Stimulated activated CD4-positive, alpha-beta T cell treated with anti-CD3 and anti-CD28 coated beads, Interleukin-15, amount 100 ng/mL, for 1 hour (primary cell): ENCODE data around the gene TAS1R2.
"Not testable (repeated sequence)": the region's sequence is repeated elsewhere in the genome, so short reads cannot be mapped to it uniquely, and the experiment has no call there.

Experiments
- DNase-seq, 2 donors: peaks; one replicate each; pipeline ENCODE4 v3.0.0-alpha.2; 2020; ENCODE audit warnings: low read depth in 1 of 2, low spot score in 1 of 2

TAS1R2 gene

DNA sequence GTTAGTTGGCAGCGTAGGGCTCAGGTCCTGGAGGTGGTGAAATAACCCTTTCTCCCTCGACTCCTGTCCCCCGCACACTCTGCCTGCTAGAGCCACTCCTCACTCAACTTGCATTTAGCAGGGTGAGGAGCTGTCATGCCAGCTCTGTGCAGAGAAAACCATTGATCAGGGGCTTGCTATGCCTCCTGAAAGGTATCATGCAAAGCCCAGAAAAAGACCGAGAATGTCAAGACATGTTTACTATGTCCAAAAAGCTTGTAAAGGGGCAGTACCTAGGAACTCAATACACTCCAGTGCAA, 24.9 kb upstream of the TAS1R2 start:
- DNase-seq = no peak

DNA sequence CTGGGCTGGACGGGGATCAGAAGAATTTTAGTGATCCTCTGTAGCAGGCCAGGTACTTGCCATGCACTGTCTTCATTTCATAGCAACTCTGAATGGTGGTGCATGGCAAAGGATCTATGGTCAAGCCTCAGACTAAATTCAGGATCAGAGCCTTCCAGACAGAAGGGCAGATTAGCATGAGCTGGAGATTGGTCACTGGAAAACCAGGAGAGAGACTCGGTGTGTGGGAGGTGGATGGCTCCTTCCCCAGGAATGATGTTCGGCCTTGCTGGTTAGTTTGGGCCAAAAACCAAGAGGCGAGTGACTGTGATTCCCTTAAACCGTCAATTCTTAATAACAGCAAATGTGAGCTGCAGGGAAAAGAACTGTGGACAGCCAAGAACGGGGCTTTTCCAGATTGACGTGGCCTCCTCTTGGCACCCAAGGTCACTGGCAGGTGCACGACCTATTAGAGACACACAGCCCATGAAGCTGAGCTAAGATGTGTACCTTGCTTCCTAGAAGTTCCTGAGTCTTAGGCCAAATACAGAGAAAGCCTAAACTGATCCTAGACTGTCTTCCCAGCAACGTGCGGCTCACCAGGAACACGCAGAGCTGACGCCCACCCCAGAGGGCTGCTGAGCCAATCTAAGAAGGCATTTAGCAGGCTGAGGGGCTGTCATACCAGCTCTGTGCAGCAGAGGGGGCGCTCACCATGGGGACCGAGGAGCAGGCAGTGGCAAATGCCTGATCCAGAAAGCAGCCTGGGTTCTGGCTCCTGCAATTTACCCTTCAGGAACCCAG, 24.4 kb upstream of the TAS1R2 start:
- peak; percentile 48 to 63 for DNase-seq

DNA sequence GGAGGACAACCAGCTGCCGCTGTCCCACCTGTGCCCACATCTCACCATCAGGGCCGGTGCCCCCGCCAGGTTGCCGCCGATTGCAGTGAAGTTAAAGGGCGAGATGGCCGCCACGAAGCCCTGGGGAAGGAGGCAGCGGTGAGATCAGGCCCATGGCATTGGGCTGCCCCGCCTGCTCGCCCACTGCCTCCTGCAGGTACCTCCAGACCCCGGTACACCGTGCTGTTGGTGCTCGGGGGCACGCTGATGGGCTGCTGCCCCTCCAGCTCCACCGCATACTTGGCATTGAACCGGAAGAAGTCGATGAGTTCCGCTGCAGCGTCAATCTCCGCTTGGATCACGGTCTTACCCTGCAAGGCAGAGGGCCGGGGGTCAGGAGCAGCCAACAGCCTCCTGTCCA, 23.6 kb upstream of the TAS1R2 start:
- no peak for DNase-seq

DNA sequence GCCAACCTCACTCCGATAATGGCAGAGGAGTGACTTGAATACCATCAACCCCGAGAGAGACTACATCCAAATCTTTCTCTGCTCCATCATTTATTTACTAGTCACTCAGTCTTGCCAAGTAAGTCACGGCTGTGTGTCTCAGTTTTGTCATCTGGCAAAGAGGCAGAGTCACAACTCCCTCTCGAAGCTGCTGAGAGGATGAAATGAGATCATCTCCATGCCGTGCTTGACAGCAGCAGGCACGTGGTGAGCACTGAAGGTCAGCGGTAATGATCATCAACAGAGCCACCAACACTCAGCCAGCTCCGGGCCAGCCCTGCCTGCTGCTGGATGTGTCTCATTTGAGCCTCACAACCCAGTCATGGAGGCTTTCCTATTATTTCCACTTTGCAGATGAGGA, 23.0 kb upstream of the TAS1R2 start:
- DNase-seq = no peak

GRCh38 chr1:18881642-18882431, 22.4 kb upstream of the TAS1R2 start:
- no peak for DNase-seq

DNA sequence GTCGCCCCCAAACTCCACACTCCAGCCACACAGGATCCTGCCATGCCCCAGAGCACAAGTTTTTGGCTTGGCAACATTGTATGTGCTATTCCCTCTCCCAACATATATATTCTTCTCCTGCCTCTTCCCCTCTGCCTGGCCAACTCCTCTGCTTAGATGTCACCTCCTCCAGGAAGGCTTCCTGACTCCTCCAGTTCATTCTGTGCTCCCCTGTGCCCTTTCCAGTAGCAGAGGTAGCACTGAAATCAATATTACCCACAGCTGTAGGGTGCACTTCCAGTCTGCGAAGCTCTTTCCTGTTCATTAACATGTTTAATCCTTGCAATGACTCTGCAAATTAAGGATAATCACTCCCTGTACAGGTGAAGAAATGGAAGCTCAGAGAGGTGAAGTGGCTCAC, 21.7 kb upstream of the TAS1R2 start:
- no peak for DNase-seq

GRCh38 chr1:18880585-18880984, 21.1 kb upstream of the TAS1R2 start:
- no peak for DNase-seq

- no peak for DNase-seq
These were observed 20.4 kb upstream of the TAS1R2 start for GRCh38 chr1:18879791-18880309.

GRCh38 chr1:18879215-18879790, 19.8 kb upstream of the TAS1R2 start:
- no peak for DNase-seq

GRCh38 chr1:18878538-18879214, 19.2 kb upstream of the TAS1R2 start:
- no peak for DNase-seq

DNA sequence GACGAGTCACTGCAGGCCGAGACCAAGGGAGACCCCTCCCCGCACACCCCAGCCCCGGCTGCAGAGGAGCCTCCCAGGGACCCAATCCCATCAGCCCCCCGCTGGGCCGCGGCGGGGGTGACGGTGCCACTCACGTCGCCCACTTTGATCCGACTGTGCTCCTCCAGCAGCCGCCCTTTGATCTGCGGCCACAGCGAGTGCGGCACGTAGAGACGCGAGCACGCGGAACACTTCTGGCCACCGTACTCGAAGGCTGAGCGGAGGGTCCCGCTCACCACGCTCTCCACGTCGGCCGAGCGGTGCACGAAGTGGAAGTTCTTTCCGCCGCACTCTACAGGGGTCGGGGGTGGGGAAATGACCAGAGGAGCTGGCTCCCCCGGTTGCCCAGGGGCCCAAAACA, 17.8 kb upstream of the TAS1R2 start:
- DNase-seq = no peak

DNA sequence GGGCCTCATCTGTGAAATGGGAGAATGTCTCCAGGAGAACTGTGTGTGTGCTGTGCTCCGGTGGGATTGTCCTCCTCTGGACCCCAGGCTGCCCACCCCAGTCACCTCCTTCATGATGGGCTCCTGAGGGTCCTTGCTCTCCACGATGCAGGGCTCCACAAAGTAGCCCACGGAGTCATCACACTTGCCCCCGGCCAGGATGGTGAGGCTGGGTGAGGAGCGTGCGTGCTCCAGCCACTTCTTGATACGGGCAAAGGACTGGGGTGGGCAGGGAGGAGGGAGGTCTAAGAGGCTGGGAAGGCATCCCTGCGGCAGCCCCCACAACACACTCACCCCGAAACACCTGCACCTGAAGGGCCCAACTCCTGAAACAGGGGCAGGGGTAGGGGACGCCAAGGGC, 16.8 kb upstream of the TAS1R2 start:
- no peak for DNase-seq

DNA sequence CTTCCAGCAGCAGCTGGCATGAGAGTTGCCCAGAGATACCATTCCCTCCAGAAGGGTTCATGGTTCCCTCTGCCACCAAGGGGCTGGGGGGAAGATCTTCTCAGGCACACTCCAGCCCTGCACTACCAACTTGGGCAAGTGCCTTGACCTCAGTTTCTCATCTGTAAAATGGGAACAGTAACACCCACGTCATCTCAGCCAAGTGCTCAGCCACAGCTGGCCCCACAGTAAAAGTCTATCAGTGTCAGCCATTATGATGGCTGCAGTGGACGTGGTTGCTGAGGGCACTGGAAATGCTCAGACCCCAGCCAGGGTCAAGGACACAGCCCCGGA, 16.3 kb upstream of the TAS1R2 start:
- no peak for DNase-seq

DNA sequence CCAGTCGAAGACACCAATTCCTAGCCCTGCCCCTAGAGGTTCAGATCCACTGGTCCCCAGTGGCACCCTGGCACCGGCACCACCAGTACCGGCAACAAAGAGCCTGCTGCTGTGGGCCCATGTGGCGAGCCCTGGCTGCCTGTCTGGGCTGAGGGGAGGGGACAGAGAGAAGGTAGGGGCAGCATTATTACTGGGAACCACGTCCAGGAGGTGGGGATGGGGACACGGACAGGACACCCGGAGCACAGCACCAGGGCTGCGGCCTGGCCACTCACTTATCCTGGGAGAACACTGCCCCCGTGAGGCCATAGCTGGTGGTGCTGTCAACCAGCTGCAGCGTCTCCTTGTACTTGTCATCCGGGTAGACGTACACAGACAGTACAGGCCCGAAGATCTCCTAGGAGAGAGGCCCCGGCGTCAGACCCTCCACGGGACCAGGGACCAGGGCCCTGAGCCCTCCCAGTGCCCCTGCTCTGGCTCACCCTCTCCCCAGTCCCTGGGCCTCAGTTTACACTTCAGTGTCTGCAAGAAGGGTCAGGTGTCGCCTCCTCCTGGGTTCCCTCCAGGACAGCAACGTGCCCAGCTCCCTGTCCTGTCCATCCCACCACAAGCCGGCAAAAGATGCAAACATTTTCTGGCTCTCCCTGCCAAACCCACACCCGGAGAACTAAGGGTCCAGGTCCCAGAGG, 15.8 kb upstream of the TAS1R2 start:
- DNase-seq = peak; percentile 19 to 58

- DNase-seq = no peak
These were observed 15.1 kb upstream of the TAS1R2 start for GRCh38 chr1:18874600-18874999.

GRCh38 chr1:18874036-18874435, 14.6 kb upstream of the TAS1R2 start:
- DNase-seq = no peak

GRCh38 chr1:18872071-18872611, 12.7 kb upstream of the TAS1R2 start:
- DNase-seq = no peak

DNA sequence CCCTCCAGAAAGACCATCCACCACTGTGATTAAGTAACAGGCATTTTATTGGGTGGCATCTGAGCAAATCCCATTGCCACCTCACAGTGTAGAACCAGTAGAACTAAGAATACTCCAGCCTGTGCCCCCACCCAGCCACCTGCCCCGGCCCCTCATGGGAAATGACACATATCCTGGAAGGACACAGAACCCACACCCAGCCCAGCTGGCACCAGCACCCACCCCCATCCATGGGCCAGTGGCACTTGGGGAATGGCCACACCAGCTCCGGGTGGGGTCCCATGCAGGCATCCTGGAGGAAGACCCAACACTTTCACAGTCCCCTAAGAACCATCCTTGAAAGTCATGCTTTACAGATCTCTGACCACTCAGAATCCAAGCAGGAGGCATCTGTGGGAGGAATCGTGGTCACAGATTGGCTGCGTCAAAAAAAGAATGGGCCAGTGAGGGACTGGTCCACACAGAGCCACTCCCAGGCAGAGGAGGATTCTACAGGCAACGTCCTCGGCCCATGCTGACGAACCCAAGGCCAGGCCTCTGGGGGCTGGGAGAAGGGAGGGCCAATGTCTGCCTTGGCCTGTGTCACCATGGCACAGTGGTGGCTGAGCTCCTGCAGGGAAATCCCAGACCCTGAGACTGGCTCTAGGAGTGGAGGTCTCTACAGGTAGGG, 12.1 kb upstream of the TAS1R2 start:
- no peak for DNase-seq

- DNase-seq = no peak
These were observed 11.5 kb upstream of the TAS1R2 start for GRCh38 chr1:18870957-18871356.

GRCh38 chr1:18870595-18870865, 11.1 kb upstream of the TAS1R2 start:
- not testable (repeated sequence) for DNase-seq
